ENCODE data around the gene ABCG5. TPM values are rescaled to one million over a fixed set of nuclear protein-coding genes. Genes with fewer than 3 reads are reported as not detected.

Gene ABCG5
- total RNA-seq, 5 donors from 2014 or later (not counting 1 experiment from before 2014, with no cell fraction given): not detected

DNA sequence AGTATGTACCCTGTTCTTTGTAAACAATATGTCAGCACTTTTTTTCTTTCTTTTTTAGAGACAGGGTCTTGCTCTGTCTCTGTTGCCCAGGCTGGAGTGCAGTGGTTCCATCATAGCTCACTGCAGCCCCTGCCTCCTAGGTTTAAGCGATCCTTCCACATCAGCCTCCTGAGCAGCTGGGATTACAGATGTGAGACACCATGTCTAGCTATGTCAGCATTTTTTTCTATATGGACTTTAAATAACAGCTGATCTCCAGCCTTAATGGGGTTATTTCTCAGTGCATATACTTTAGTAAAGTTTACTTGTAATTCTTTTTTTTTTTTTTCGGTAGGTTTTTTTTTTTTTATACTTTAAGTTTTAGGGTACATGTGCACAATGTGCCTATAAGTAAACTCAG lies 26.6 kb downstream of the ABCG5 start:
- Histone ChIP-seq H3K9me3 (no peaks in the 10 kb centered on the region), H3K27me3 (replicated peaks in 1 of 2; ENCODE audit: control insufficient read depth in 2 of 2, extremely low read depth in 1 of 2, insufficient read depth in 2 of 2, low read length in 1 of 2) (no peaks in the 10 kb centered on the region), H3K4me3 (ENCODE audit: control insufficient read depth in 1 of 2, extremely low read depth in 1 of 2, low read length in 1 of 2) (no peak overlapping the region), H3K4me1 (ENCODE audit: control insufficient read depth in 1 of 2, extremely low read depth in 1 of 2, insufficient read depth in 2 of 2, low read length in 2 of 2) (no peaks in the 10 kb centered on the region), H3K36me3 (ENCODE audit: control insufficient read depth in 2 of 2, extremely low read depth in 1 of 2, insufficient read depth in 1 of 2, low read length in 1 of 2) (no peaks in the 10 kb centered on the region), H3K27ac (ENCODE audit: low read length) (no peak overlapping the region)
- no CpG with 5 or more reads among the region's 2 CpGs for WGBS (ENCODE audit: insufficient coverage)
- CTCF ChIA-PET: interaction anchor here in 1 of 2 donors (0.6 kb wide), 1 partner anchor 934 kb away, joined by 4 read pairs; no protein-coding TSS in a partner anchor
- ATAC-seq (replicated peaks in 1 of 4) (no peak), DNase-seq (no peak)
- H3K36me3 Mint-ChIP-seq: peaks cover 3% of the 10 kb centered on the region
- H3K9me3 Mint-ChIP-seq: no peaks in the 10 kb centered on the region
- no peak overlapping the region for H3K27ac Mint-ChIP-seq
- H3K4me3 Mint-ChIP-seq: no peak overlapping the region
- H3K4me1 Mint-ChIP-seq: no peaks in the 10 kb centered on the region
- no peaks in the 10 kb centered on the region for H3K27me3 Mint-ChIP-seq
- POLR2A ChIA-PET: interaction anchor here in 1 of 2 donors (0.6 kb wide), 1 partner anchor 30 kb away, joined by 3 read pairs; no protein-coding TSS in a partner anchor

DNA sequence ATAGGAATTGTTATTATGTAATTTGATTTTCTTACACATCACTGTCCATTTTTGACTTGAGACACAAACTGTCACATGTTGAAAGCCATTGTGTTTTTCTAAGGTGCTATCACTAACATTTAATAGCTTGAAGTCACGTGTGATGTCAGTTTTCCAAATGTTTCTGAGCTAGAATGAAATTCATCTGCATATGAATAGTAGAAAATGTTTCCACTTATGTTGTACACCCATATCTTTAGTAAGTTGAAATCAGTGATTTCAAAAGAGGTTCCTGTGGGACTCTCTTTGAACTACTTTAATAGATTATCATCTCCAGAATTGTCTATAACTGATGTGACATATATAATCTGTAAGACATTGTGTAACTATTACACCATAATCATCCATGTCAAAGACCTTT lies 27.8 kb downstream of the ABCG5 start:
- H3K4me3 Mint-ChIP-seq: no peak overlapping the region
- POLR2A ChIA-PET: interaction anchor here in 1 of 2 donors (0.6 kb wide), 1 partner anchor 15 kb away, joined by 6 read pairs; no protein-coding TSS in a partner anchor
- H3K9me3 Mint-ChIP-seq: no peaks in the 10 kb centered on the region

DNA sequence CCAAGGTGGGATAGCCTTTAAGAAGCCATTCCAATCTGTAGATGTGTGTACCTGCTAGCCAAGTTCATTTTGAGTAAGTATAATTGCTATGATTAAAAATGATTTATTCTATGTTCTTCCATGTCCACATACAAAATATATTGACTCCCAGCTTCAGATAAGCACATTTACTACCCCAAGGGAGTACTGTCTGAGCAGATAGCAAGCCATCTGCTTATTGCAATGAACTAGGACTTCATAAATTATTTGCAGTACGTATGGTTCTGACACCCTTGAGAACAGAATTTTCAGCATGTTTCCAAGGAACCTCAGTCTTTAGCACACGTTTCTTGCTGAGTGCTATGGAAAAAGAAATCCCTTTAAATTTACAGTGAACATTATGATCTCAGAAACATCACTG lies 28.2 kb downstream of the ABCG5 start:
- Mint-ChIP-seq H3K9me3 (no peaks in the 10 kb centered on the region), H3K27me3 (no peaks in the 10 kb centered on the region), H3K4me1 (no peaks in the 10 kb centered on the region), H3K27ac (no peak overlapping the region), H3K36me3 (peaks cover 13% of the 10 kb centered on the region), H3K4me3 (no peak overlapping the region)
- Histone ChIP-seq H3K27me3 (replicated peaks in 1 of 2; ENCODE audit: control insufficient read depth in 2 of 2, extremely low read depth in 1 of 2, insufficient read depth in 2 of 2, low read length in 1 of 2) (no peaks in the 10 kb centered on the region), H3K4me1 (ENCODE audit: control insufficient read depth in 1 of 2, extremely low read depth in 1 of 2, insufficient read depth in 2 of 2, low read length in 2 of 2) (no peaks in the 10 kb centered on the region), H3K27ac (ENCODE audit: low read length) (no peak overlapping the region), H3K36me3 (ENCODE audit: control insufficient read depth in 2 of 2, extremely low read depth in 1 of 2, insufficient read depth in 1 of 2, low read length in 1 of 2) (no peaks in the 10 kb centered on the region), H3K4me3 (ENCODE audit: control insufficient read depth in 1 of 2, extremely low read depth in 1 of 2, low read length in 1 of 2) (no peak overlapping the region), H3K9me3 (no peaks in the 10 kb centered on the region)
- DNase-seq (no peak), ATAC-seq (replicated peaks in 1 of 4) (no peak)
- ChIA-PET CTCF (no interaction called here), POLR2A (no interaction called here)
- WGBS (ENCODE audit: insufficient coverage): no CpG with 5 or more reads among the region's 2 CpGs

More for the DNA sequence above, 27.8 kb downstream of the ABCG5 start:
- CTCF ChIA-PET: no interaction called here
- H3K4me3 ChIP-seq (ENCODE audit: control insufficient read depth in 1 of 2, extremely low read depth in 1 of 2, low read length in 1 of 2): no peak overlapping the region
- Mint-ChIP-seq H3K27me3 (no peaks in the 10 kb centered on the region), H3K4me1 (no peaks in the 10 kb centered on the region), H3K27ac (no peak overlapping the region), H3K36me3 (peaks cover 11% of the 10 kb centered on the region)
- H3K9me3 ChIP-seq: no peaks in the 10 kb centered on the region
- H3K27ac ChIP-seq (ENCODE audit: low read length): no peak overlapping the region
- no peaks in the 10 kb centered on the region for H3K27me3 ChIP-seq (replicated peaks in 1 of 2; ENCODE audit: control insufficient read depth in 2 of 2, extremely low read depth in 1 of 2, insufficient read depth in 2 of 2, low read length in 1 of 2)
- no peaks in the 10 kb centered on the region for H3K4me1 ChIP-seq (ENCODE audit: control insufficient read depth in 1 of 2, extremely low read depth in 1 of 2, insufficient read depth in 2 of 2, low read length in 2 of 2)
- WGBS (ENCODE audit: insufficient coverage): no CpG with 5 or more reads among the region's 1 CpG
- H3K36me3 ChIP-seq (ENCODE audit: control insufficient read depth in 2 of 2, extremely low read depth in 1 of 2, insufficient read depth in 1 of 2, low read length in 1 of 2): no peaks in the 10 kb centered on the region
- ATAC-seq (replicated peaks in 1 of 4): no peak
- no peak for DNase-seq

DNA sequence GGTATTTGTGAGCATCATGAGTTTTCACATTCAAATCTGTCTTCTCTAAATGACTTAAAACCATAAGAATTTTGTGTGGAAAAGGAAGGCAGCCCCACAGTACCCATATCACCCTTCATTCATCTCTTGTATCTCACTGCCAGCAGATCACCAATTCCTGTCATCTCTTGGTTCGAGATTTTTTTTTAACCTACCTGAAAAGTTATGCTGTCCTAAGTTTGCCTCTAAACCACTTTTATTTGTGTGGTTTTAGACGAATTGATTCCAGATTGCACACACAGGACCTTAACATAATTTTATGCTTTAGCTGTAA lies 32.0 kb downstream of the ABCG5 start:
- H3K4me3 Mint-ChIP-seq: no peak overlapping the region

DNA sequence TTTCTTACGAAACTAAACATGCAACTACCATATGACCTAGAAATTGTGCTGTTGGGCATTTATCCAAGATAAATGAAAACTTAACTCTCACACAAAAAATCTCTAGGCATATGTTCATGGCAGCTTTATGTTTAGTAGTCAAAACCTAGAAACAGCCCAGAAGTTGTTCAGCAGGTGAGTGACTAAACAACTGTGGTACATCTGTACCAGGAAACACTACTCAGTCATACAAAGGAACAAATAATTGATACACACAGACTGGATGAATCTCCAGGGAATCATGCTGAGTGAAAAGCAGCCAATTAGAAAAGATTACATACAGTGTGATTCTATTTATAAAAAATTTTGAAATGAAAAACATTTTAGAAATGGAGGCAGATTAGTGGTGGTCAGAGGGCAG lies 35.5 kb downstream of the ABCG5 start:
- H3K9me3 Mint-ChIP-seq: no peaks in the 10 kb centered on the region
- ChIA-PET POLR2A (no interaction called here), CTCF (no interaction called here)
- no peaks in the 10 kb centered on the region for H3K4me1 Mint-ChIP-seq
- Histone ChIP-seq H3K36me3 (ENCODE audit: control insufficient read depth in 2 of 2, extremely low read depth in 1 of 2, insufficient read depth in 1 of 2, low read length in 1 of 2) (no peaks in the 10 kb centered on the region), H3K27ac (ENCODE audit: low read length) (no peak overlapping the region), H3K4me3 (ENCODE audit: control insufficient read depth in 1 of 2, extremely low read depth in 1 of 2, low read length in 1 of 2) (no peak overlapping the region), H3K27me3 (replicated peaks in 1 of 2; ENCODE audit: control insufficient read depth in 2 of 2, extremely low read depth in 1 of 2, insufficient read depth in 2 of 2, low read length in 1 of 2) (no peaks in the 10 kb centered on the region), H3K4me1 (ENCODE audit: control insufficient read depth in 1 of 2, extremely low read depth in 1 of 2, insufficient read depth in 2 of 2, low read length in 2 of 2) (no peaks in the 10 kb centered on the region), H3K9me3 (no peaks in the 10 kb centered on the region)
- no peaks in the 10 kb centered on the region for H3K27me3 Mint-ChIP-seq
- H3K36me3 Mint-ChIP-seq: peaks cover 24% of the 10 kb centered on the region
- no peak overlapping the region for H3K4me3 Mint-ChIP-seq
- no peak overlapping the region for H3K27ac Mint-ChIP-seq
- ATAC-seq (replicated peaks in 1 of 4) (no peak), DNase-seq (no peak)
- no CpG with 5 or more reads among the region's 1 CpG for WGBS (ENCODE audit: insufficient coverage)

More for the DNA sequence above, 32.0 kb downstream of the ABCG5 start:
- Histone ChIP-seq H3K4me3 (ENCODE audit: control insufficient read depth in 1 of 2, extremely low read depth in 1 of 2, low read length in 1 of 2) (no peak overlapping the region), H3K36me3 (ENCODE audit: control insufficient read depth in 2 of 2, extremely low read depth in 1 of 2, insufficient read depth in 1 of 2, low read length in 1 of 2) (no peaks in the 10 kb centered on the region), H3K27ac (ENCODE audit: low read length) (no peak overlapping the region), H3K27me3 (replicated peaks in 1 of 2; ENCODE audit: control insufficient read depth in 2 of 2, extremely low read depth in 1 of 2, insufficient read depth in 2 of 2, low read length in 1 of 2) (no peaks in the 10 kb centered on the region), H3K4me1 (ENCODE audit: control insufficient read depth in 1 of 2, extremely low read depth in 1 of 2, insufficient read depth in 2 of 2, low read length in 2 of 2) (no peaks in the 10 kb centered on the region), H3K9me3 (no peaks in the 10 kb centered on the region)
- ChIA-PET CTCF (no interaction called here), POLR2A (no interaction called here)
- ATAC-seq (replicated peaks in 1 of 4): no peak
- WGBS (ENCODE audit: insufficient coverage): no CpG with 5 or more reads among the region's 2 CpGs
- Mint-ChIP-seq H3K27ac (no peak overlapping the region), H3K9me3 (no peaks in the 10 kb centered on the region), H3K4me1 (no peaks in the 10 kb centered on the region), H3K27me3 (no peaks in the 10 kb centered on the region), H3K36me3 (peaks cover 24% of the 10 kb centered on the region)
- no peak for DNase-seq

DNA sequence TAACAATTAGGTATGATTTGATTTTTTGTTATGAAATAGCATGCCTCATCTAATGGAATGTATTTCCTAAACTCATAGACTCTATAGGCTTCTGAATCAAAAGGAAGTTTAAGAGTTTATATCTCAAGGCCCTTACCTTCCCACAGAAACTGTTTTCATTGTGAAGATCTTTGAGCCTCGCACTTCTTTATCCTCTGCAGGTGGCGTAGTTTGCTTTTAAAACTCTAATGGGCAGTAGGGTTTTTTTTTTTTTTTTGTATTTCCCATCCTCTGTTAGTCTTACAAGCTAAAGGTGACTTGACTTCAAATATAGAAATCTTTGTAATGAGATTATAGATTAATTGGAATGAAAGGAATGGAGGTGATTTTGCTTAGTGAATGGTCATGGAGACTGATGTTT lies 36.5 kb downstream of the ABCG5 start:
- no peaks in the 10 kb centered on the region for H3K27me3 ChIP-seq (replicated peaks in 1 of 2; ENCODE audit: control insufficient read depth in 2 of 2, extremely low read depth in 1 of 2, insufficient read depth in 2 of 2, low read length in 1 of 2)
- no CpG with 5 or more reads among the region's 2 CpGs for WGBS (ENCODE audit: insufficient coverage)
- no peak for DNase-seq
- peaks cover 24% of the 10 kb centered on the region for H3K36me3 Mint-ChIP-seq
- ChIA-PET CTCF (no interaction called here), POLR2A (interaction anchor here in 1 of 2 donors (0.6 kb wide), 1 partner anchor 20 kb away, joined by 4 read pairs; no protein-coding TSS in a partner anchor)
- H3K27me3 Mint-ChIP-seq: no peaks in the 10 kb centered on the region
- no peak overlapping the region for H3K27ac Mint-ChIP-seq
- H3K36me3 ChIP-seq (ENCODE audit: control insufficient read depth in 2 of 2, extremely low read depth in 1 of 2, insufficient read depth in 1 of 2, low read length in 1 of 2): no peaks in the 10 kb centered on the region
- no peaks in the 10 kb centered on the region for H3K4me1 ChIP-seq (ENCODE audit: control insufficient read depth in 1 of 2, extremely low read depth in 1 of 2, insufficient read depth in 2 of 2, low read length in 2 of 2)
- H3K27ac ChIP-seq (ENCODE audit: low read length): no peak overlapping the region
- no peaks in the 10 kb centered on the region for H3K9me3 ChIP-seq
- no peak overlapping the region for H3K4me3 Mint-ChIP-seq
- no peak overlapping the region for H3K4me3 ChIP-seq (ENCODE audit: control insufficient read depth in 1 of 2, extremely low read depth in 1 of 2, low read length in 1 of 2)
- H3K4me1 Mint-ChIP-seq: no peaks in the 10 kb centered on the region
- no peak for ATAC-seq (replicated peaks in 1 of 4)
- no peaks in the 10 kb centered on the region for H3K9me3 Mint-ChIP-seq

DNA sequence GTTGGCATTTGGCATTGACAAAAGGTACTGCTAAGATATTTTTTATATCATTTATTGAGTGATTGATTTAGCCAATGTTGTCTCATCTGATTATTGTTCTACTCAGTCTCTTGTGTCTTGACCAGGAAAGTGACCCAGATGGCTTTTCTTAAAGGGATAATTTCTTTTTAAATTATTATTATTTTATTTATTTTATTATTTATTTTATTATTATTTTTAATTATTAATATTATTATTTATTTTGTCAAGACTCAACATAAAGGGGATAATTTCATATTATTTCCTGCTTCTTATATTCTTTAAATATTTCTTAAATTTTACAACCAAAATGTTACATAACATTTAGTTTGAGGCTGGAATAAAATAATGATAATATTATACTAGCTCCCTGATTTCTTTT lies 37.7 kb downstream of the ABCG5 start:
- POLR2A ChIA-PET: no interaction called here
- no peaks in the 10 kb centered on the region for H3K9me3 Mint-ChIP-seq
- Histone ChIP-seq H3K36me3 (ENCODE audit: control insufficient read depth in 2 of 2, extremely low read depth in 1 of 2, insufficient read depth in 1 of 2, low read length in 1 of 2) (no peaks in the 10 kb centered on the region), H3K27ac (ENCODE audit: low read length) (no peak overlapping the region), H3K27me3 (replicated peaks in 1 of 2; ENCODE audit: control insufficient read depth in 2 of 2, extremely low read depth in 1 of 2, insufficient read depth in 2 of 2, low read length in 1 of 2) (no peaks in the 10 kb centered on the region), H3K4me1 (ENCODE audit: control insufficient read depth in 1 of 2, extremely low read depth in 1 of 2, insufficient read depth in 2 of 2, low read length in 2 of 2) (no peaks in the 10 kb centered on the region), H3K4me3 (ENCODE audit: control insufficient read depth in 1 of 2, extremely low read depth in 1 of 2, low read length in 1 of 2) (no peak overlapping the region), H3K9me3 (no peaks in the 10 kb centered on the region)
- no peaks in the 10 kb centered on the region for H3K4me1 Mint-ChIP-seq
- DNase-seq (no peak), ATAC-seq (replicated peaks in 1 of 4) (no peak)
- peaks cover 24% of the 10 kb centered on the region for H3K36me3 Mint-ChIP-seq
- CTCF ChIA-PET: no interaction called here
- no peak overlapping the region for H3K4me3 Mint-ChIP-seq
- H3K27me3 Mint-ChIP-seq: no peaks in the 10 kb centered on the region
- H3K27ac Mint-ChIP-seq: no peak overlapping the region
